Muscle of leg (tissue), 11 donors: Measurements from ENCODE around the gene HERC2. TPM values are rescaled to one million over a fixed set of nuclear protein-coding genes. Genes with fewer than 3 reads are reported as not detected.
"Not testable (repeated sequence)": the region's sequence is repeated elsewhere in the genome, so short reads cannot be mapped to it uniquely, and the experiment has no call there.

Source experiments
- DNase-seq: peaks from one replicate; pipeline ENCODE4 v3.0.0; 2013
- H3K27ac ChIP-seq: one replicate; pipeline ENCODE4 v1.5.1; 2013; ENCODE audit warnings: mild to moderate bottlenecking, low read length, control low read depth
- H3K27me3 ChIP-seq: one replicate; pipeline ENCODE4 v1.6.1; 2013; ENCODE audit warnings: low read length; ENCODE audit not compliant: control insufficient read depth, insufficient read depth
- H3K36me3 ChIP-seq: one replicate; pipeline ENCODE4 v1.6.1; 2013; ENCODE audit warnings: low read length; ENCODE audit not compliant: control insufficient read depth, insufficient read depth
- H3K4me1 ChIP-seq: one replicate; pipeline ENCODE4 v1.6.1; 2013; ENCODE audit warnings: low read length; ENCODE audit not compliant: control insufficient read depth, insufficient read depth
- H3K4me3 ChIP-seq: one replicate; pipeline ENCODE4 v1.5.1; 2013; ENCODE audit warnings: low read length, control low read depth
- H3K9me3 ChIP-seq: replicated peaks from 2 replicates; pipeline ENCODE4 v1.6.1; 2013; ENCODE audit warnings: low read depth, low read length; ENCODE audit not compliant: control insufficient read depth
- WGBS: methylation state at CpG from one replicate; pipeline ENCODE4 v1.1.5; 2013; ENCODE audit warnings: missing lambda C conversion rate; ENCODE audit not compliant: insufficient coverage; 5-methylcytosine and 5-hydroxymethylcytosine counted together
- polyA plus RNA-seq, 8 donors: library from polyadenylated mRNA; unstranded; fragments of 120-200 nt; gene quantifications; one replicate each; pipeline versions ENCODE4 v1.2.1 to v1.2.3, GENCODE V29; 2013; ENCODE audit warnings: inconsistent platforms in 1 of 8, low replicate concordance in 1 of 8; ENCODE audit not compliant: insufficient read length in 8 of 8, insufficient read depth in 1 of 8
- total RNA-seq: library from RNA; stranded (reverse); fragments of 120-200 nt; gene quantifications from one replicate; pipeline ENCODE4 v1.2.4, GENCODE V29; 2013

HERC2 gene
- total and polyA plus RNA-seq, 9 donors, result 31.8 to 40.5 (median 36.4) TPM

GRCh38 chr15:28231336-28231735, 90.6 kb downstream of the HERC2 start:
- not testable (repeated sequence) for H3K9me3 ChIP-seq, H3K27me3 ChIP-seq, H3K4me3 ChIP-seq, H3K4me1 ChIP-seq, H3K27ac ChIP-seq, DNase-seq
- H3K36me3 ChIP-seq, result peaks cover 18% of the 10 kb centered on the region
- WGBS, result 100% methylated on average over 3 of the region's 7 CpGs

DNA sequence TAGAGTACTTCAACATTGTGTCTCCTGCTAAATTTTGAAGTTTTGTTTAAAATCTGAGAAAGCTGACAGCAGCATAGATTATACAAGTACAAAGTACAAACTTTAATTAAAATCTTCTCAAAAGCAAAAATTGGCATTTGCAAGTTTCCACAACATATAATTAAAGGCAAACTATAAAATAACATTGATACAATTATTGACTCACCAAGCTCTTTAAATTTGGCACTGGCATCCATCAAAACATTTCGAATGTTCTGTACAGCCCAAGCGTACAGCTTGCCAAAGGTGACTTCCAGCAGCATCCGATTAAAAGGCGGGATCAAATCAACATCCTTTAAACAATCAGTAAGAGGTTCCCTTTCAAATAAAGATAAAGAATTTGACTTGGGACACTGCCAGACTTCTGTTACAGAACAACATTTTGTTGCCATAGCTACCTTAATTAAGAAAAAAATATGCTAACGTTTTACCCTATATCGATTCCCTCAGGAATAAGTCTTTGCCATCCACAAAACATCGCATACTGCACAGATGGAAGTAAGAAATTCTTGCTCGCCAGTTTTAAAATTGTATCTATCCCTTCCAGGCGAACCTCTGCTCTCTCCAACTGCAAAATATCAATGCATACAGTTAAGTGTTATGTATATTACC, 92.9 kb downstream of the HERC2 start:
- DNase-seq, H3K27ac ChIP-seq, H3K9me3 ChIP-seq, H3K4me3 ChIP-seq, H3K27me3 ChIP-seq, H3K4me1 ChIP-seq: not testable (repeated sequence)
- WGBS, result no CpG with 5 or more reads among the region's 9 CpGs
- peaks cover 11% of the 10 kb centered on the region for H3K36me3 ChIP-seq

DNA sequence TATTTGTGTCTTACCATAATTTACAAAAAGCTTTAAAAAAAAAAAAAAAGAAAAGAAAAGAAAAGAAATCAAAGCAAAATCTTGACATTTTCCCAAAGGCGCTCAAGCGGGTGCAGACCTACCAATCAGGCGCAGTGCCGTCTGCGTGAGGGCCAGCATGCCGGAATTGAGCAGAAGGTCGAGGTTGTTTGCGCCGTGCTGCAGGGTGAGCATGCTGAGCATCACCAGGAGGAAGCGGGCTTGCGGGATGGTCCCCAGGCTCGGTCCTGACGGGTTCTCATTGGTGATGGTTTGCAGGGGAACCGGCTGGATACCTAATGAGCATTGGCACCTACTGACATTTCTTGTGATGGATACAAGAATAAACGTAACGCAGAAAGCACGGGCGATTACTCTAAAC, 93.9 kb downstream of the HERC2 start:
- Histone ChIP-seq H3K4me3 (no peak overlapping the region), H3K4me1 (no peaks in the 10 kb centered on the region), H3K27me3 (no peaks in the 10 kb centered on the region), H3K36me3 (peaks cover 7% of the 10 kb centered on the region), H3K9me3 (no peaks in the 10 kb centered on the region), H3K27ac (no peak overlapping the region)
- WGBS, result 96% methylated on average over 13 of the region's 18 CpGs
- DNase-seq, result no peak

DNA sequence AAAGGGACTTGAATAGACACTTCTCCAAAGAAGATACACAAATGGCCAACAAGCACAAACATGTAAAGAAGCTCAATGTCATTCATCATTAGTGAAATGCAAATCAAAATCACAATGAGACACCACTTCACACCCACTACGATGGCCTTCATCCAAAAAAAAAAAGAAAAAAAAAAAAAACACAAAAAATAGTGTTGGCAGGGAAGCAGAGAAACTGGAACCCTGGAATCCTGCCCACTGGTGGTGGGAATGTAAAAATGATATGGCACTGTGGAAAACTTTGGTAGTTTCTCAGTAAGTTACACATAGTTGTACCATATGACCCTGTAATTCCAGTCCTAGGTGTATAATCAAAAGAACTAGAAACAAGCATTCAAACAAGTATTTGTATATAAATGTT, 94.7 kb downstream of the HERC2 start:
- H3K4me1 ChIP-seq, DNase-seq, H3K27ac ChIP-seq, H3K27me3 ChIP-seq, H3K4me3 ChIP-seq, H3K9me3 ChIP-seq: not testable (repeated sequence)
- peaks cover 12% of the 10 kb centered on the region for H3K36me3 ChIP-seq
- no CpG with 5 or more reads among the region's 1 CpG for WGBS

- not testable (repeated sequence) for H3K4me1 ChIP-seq, H3K27ac ChIP-seq, H3K4me3 ChIP-seq, DNase-seq, H3K27me3 ChIP-seq, H3K9me3 ChIP-seq
- peaks cover 27% of the 10 kb centered on the region for H3K36me3 ChIP-seq
- WGBS, result 70% methylated on average over 6 of the region's 7 CpGs
These were observed 99.4 kb downstream of the HERC2 start for GRCh38 chr15:28222612-28223011.

DNA sequence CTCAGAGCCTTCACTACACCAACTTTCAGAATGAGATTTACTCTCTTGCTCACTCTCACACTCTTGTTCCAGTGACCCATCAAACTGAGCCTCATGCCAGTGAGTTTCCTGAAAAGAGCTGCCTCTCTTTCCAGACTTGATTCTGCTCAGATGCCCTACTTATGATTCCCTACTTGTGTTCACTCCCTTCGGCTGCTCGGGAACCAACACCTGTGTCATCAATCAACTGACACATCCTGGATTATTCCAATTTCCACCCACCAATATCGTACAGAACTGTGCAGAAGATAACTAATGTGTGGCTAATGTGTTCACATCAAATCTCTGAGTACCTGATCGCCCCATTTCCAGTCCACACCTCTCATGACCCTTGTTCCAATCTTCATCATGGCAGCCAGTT, 100.3 kb downstream of the HERC2 start:
- H3K4me1 ChIP-seq, H3K4me3 ChIP-seq, H3K27me3 ChIP-seq, DNase-seq, H3K27ac ChIP-seq, H3K9me3 ChIP-seq: not testable (repeated sequence)
- peaks cover 29% of the 10 kb centered on the region for H3K36me3 ChIP-seq
- WGBS, result no CpG with 5 or more reads among the region's 4 CpGs

DNA sequence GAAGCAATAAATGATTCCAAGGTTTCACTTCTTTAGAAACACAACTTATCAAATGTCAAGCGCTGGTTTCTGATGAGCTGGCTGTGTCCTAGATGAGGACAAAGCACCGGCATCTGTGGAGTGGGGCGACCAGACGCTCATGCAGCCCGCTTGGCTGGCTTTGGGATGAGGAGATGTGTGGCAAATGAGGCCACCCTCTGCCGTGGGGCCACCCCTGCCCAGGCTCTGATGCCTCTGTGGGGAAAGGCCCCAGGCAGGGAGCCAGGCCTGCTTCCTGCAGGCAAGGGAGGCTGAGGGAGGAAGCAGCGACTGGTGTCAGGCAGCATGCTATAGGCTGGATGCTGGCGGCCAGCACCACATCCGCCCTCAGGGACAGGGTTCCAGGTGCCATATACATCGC, 102.9 kb downstream of the HERC2 start:
- no peak overlapping the region for H3K4me3 ChIP-seq
- 91% methylated on average over 9 of the region's 10 CpGs for WGBS
- no peaks in the 10 kb centered on the region for H3K27me3 ChIP-seq
- DNase-seq, result no peak
- H3K27ac ChIP-seq, result no peak overlapping the region
- peaks cover 34% of the 10 kb centered on the region for H3K36me3 ChIP-seq
- no peaks in the 10 kb centered on the region for H3K4me1 ChIP-seq
- no peaks in the 10 kb centered on the region for H3K9me3 ChIP-seq

- not testable (repeated sequence) for H3K9me3 ChIP-seq, H3K4me3 ChIP-seq
- H3K36me3 ChIP-seq, result peaks cover 29% of the 10 kb centered on the region
These were observed 104.9 kb downstream of the HERC2 start for GRCh38 chr15:28216946-28217546.

GRCh38 chr15:28215521-28215920, 106.5 kb downstream of the HERC2 start:
- no CpG with 5 or more reads among the region's 14 CpGs for WGBS
- not testable (repeated sequence) for H3K4me1 ChIP-seq, H3K27me3 ChIP-seq, H3K4me3 ChIP-seq, H3K27ac ChIP-seq, DNase-seq, H3K9me3 ChIP-seq
- H3K36me3 ChIP-seq, result peaks cover 33% of the 10 kb centered on the region

More at GRCh38 chr15:28216946-28217546, 104.9 kb downstream of the HERC2 start:
- 92% methylated on average over 7 of the region's 14 CpGs for WGBS
- not testable (repeated sequence) for H3K4me1 ChIP-seq, DNase-seq, H3K27ac ChIP-seq, H3K27me3 ChIP-seq

- H3K36me3 ChIP-seq, result peaks cover 23% of the 10 kb centered on the region
- H3K9me3 ChIP-seq, H3K27me3 ChIP-seq, H3K27ac ChIP-seq, H3K4me3 ChIP-seq, H3K4me1 ChIP-seq, DNase-seq: not testable (repeated sequence)
- 94% methylated on average over 23 of the region's 39 CpGs for WGBS
These were observed 107.8 kb downstream of the HERC2 start for GRCh38 chr15:28214006-28214790.
